Ascending aorta (tissue), 2 donors: ENCODE data around the gene PROKR1. TPM values are rescaled to one million over a fixed set of nuclear protein-coding genes. Genes with fewer than 3 reads are reported as not detected.
"Not testable (repeated sequence)": the region's sequence is repeated elsewhere in the genome, so short reads cannot be mapped to it uniquely, and the experiment has no call there.

Source experiments
- DNase-seq, 2 donors: peaks; one replicate each; pipeline ENCODE4 v3.0.0-alpha.2; 2019; ENCODE audit warnings: low spot score in 2 of 2
- H3K27ac ChIP-seq, 2 donors: fragments of 200-600 bp; sonication (generic); one replicate each; pipeline ENCODE4 v1.5.1; 2016 to 2017; ENCODE audit warnings: mild to moderate bottlenecking in 1 of 2
- H3K27me3 ChIP-seq: fragments of 200-600 bp; sonication (generic); one replicate; pipeline ENCODE4 v1.5.1; 2017
- H3K36me3 ChIP-seq, 2 donors: fragments of 200-600 bp; sonication (generic); one replicate each; pipeline ENCODE4 v1.5.1; 2016
- H3K4me1 ChIP-seq, 2 donors: fragments of 200-600 bp; sonication (generic); one replicate each; pipeline ENCODE4 v1.5.1; 2016 to 2017; ENCODE audit warnings: mild to moderate bottlenecking in 1 of 2
- H3K4me3 ChIP-seq, 2 donors: fragments of 200-600 bp; sonication (generic); one replicate each; pipeline ENCODE4 v1.5.1; 2016 to 2017; ENCODE audit warnings: mild to moderate bottlenecking in 1 of 2
- H3K9me3 ChIP-seq, 2 donors: fragments of 200-600 bp; sonication (generic); one replicate each; pipeline ENCODE4 v1.5.1; 2016
- CTCF ChIP-seq, 3 experiments: fragments of 200-600 bp in 2 of 3; fragments of 450-650 bp in 1 of 3; sonication (generic) in 2 of 3; IDR thresholded peaks; one replicate each; pipeline ENCODE4 v1.5.1; 2016 to 2019; ENCODE audit warnings: antibody characterized with exemption in 3 of 3, mild to moderate bottlenecking in 1 of 3, moderate library complexity in 1 of 3
- intact Hi-C: fragments of 100-400 bp; cut with DNase I; formaldehyde crosslinking; loops from one replicate; pipeline ENCODE4 v1.15.1; 2023
- total RNA-seq: library from RNA; depleted of rRNA; stranded (reverse); fragments of >200 nt; gene quantifications from one replicate; pipeline ENCODE4 v1.1.0, GENCODE V29; 2016

The PROKR1 gene
- total RNA-seq, 1 donor from 2014 or later, result not detected

GRCh38 chr2:68669651-68670050 is 26.3 kb downstream of the PROKR1 start:
- Histone ChIP-seq H3K9me3 (no peaks in the 10 kb centered on the region), H3K4me3 (no peak overlapping the region), H3K27ac (no peak overlapping the region), H3K4me1 (no peaks in the 10 kb centered on the region), H3K27me3 (no peaks in the 10 kb centered on the region), H3K36me3 (no peaks in the 10 kb centered on the region)
- DNase-seq, result no peak
- intact Hi-C loops, result no loop called here
- TF ChIP-seq CTCF (IDR thresholded peaks at IDR 0.05), result no peak

- intact Hi-C loops, result no loop called here
- no peaks in the 10 kb centered on the region for H3K36me3 ChIP-seq
- H3K27me3 ChIP-seq, result no peaks in the 10 kb centered on the region
- no peak overlapping the region for H3K4me3 ChIP-seq
- DNase-seq, result no peak
- no peaks in the 10 kb centered on the region for H3K9me3 ChIP-seq
- H3K4me1 ChIP-seq, result no peaks in the 10 kb centered on the region
- no peak overlapping the region for H3K27ac ChIP-seq
- no peak for TF ChIP-seq CTCF (IDR thresholded peaks at IDR 0.05)
These were observed 28.6 kb downstream of the PROKR1 start for GRCh38 chr2:68671961-68672360.

- no peak overlapping the region for H3K27ac ChIP-seq
- H3K4me1 ChIP-seq, result no peaks in the 10 kb centered on the region
- H3K4me3 ChIP-seq, result no peak overlapping the region
- DNase-seq, result no peak
- TF ChIP-seq CTCF (IDR thresholded peaks at IDR 0.05), result no peak
- H3K36me3 ChIP-seq, result no peaks in the 10 kb centered on the region
- H3K9me3 ChIP-seq, result no peaks in the 10 kb centered on the region
- intact Hi-C loops, result no loop called here
- H3K27me3 ChIP-seq, result no peaks in the 10 kb centered on the region
These were observed 30.3 kb downstream of the PROKR1 start for GRCh38 chr2:68673631-68674030.

- no peak for DNase-seq
- no peak overlapping the region for H3K4me3 ChIP-seq
- H3K36me3 ChIP-seq, result no peaks in the 10 kb centered on the region
- TF ChIP-seq CTCF (IDR thresholded peaks at IDR 0.05), result no peak
- no peaks in the 10 kb centered on the region for H3K4me1 ChIP-seq
- intact Hi-C loops, result no loop called here
- no peaks in the 10 kb centered on the region for H3K27me3 ChIP-seq
- no peaks in the 10 kb centered on the region for H3K9me3 ChIP-seq
- H3K27ac ChIP-seq, result no peak overlapping the region
These were observed 32.1 kb downstream of the PROKR1 start for GRCh38 chr2:68675470-68675869.

- H3K4me1 ChIP-seq, intact Hi-C loops, H3K27ac ChIP-seq, DNase-seq, H3K27me3 ChIP-seq, H3K9me3 ChIP-seq, H3K4me3 ChIP-seq, H3K36me3 ChIP-seq: not testable (repeated sequence)
These were observed 34.5 kb downstream of the PROKR1 start for GRCh38 chr2:68677837-68678236.

GRCh38 chr2:68679166-68679916 is 36.0 kb downstream of the PROKR1 start:
- H3K27ac ChIP-seq, H3K9me3 ChIP-seq, H3K4me3 ChIP-seq, H3K4me1 ChIP-seq, H3K36me3 ChIP-seq, intact Hi-C loops, H3K27me3 ChIP-seq, DNase-seq: not testable (repeated sequence)

GRCh38 chr2:68679917-68680267 is 36.5 kb downstream of the PROKR1 start:
- H3K4me3 ChIP-seq, H3K27ac ChIP-seq, H3K4me1 ChIP-seq, DNase-seq, intact Hi-C loops, H3K27me3 ChIP-seq, H3K36me3 ChIP-seq, H3K9me3 ChIP-seq: not testable (repeated sequence)
